MM.1S (cell line): ENCODE measurements around the gene APRT.

ENCODE experiments used
- EZH2 ChIP-seq: fragments of 300-600 bp; sonication (generic); optimal IDR thresholded peaks from 2 replicates; pipeline ENCODE3; 2017; ENCODE audit warnings: low read depth, mild to moderate bottlenecking, antibody characterized with exemption, low read length, mixed read lengths
- TF ChIP-seq, protein P1 (sequence below): fragments of 300-600 bp; sonication (generic); IDR thresholded peaks from 2 replicates; pipeline ENCODE4 v1.5.1; 2016; ENCODE audit warnings: antibody characterized with exemption, low read length, mixed read lengths

DNA sequence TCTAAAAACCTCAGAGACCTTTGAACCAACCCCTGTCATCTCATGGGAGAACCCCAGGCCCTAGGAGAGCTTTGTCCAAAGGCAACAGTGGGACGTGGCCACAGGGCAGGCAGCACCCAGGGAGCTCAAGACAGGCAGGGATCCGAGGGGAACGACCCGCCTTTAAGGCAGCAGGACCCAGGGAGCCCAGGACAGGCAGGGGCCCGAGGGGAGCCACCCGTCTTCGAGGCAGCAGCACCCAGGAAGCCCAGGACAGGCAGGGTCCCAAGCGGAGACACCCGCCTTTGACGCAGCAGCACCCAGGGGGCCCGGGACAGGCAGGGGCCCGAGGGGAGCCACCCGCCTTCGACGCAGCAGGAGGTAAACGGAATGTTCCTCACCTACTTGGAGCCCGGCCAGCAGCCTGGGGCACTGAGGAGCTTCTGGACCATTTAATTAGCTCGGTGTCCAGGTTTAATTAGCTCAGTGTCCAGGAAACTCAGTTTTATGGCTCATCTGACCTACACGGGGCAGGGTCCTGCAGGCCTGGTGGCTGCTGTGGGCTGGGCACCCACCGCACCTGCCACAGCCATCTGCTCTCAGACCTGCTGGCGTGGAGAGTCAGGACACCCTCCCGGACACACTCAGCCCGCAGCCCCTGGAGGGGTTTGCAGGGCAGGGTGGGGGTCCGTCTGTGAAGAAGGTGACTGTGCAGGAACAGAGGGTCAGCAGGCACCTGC lies 51.1 kb downstream of the APRT start:
- no peak for TF ChIP-seq EZH2
- TF ChIP-seq, protein P1, sequence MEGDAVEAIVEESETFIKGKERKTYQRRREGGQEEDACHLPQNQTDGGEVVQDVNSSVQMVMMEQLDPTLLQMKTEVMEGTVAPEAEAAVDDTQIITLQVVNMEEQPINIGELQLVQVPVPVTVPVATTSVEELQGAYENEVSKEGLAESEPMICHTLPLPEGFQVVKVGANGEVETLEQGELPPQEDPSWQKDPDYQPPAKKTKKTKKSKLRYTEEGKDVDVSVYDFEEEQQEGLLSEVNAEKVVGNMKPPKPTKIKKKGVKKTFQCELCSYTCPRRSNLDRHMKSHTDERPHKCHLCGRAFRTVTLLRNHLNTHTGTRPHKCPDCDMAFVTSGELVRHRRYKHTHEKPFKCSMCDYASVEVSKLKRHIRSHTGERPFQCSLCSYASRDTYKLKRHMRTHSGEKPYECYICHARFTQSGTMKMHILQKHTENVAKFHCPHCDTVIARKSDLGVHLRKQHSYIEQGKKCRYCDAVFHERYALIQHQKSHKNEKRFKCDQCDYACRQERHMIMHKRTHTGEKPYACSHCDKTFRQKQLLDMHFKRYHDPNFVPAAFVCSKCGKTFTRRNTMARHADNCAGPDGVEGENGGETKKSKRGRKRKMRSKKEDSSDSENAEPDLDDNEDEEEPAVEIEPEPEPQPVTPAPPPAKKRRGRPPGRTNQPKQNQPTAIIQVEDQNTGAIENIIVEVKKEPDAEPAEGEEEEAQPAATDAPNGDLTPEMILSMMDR, result no peak
